GM19238 (cell line): ENCODE data around the gene FRMPD4.
A peak's percentile ranks its signal among the peaks of the same experiment; 100 is the strongest.
"Not testable (repeated sequence)": the region's sequence is repeated elsewhere in the genome, so short reads cannot be mapped to it uniquely, and the experiment has no call there.

Source experiments
- DNase-seq: peaks from one replicate; pipeline ENCODE4 v3.0.0; 2011; ENCODE audit warnings: low spot score; ENCODE audit not compliant: insufficient read length

FRMPD4 gene

DNA sequence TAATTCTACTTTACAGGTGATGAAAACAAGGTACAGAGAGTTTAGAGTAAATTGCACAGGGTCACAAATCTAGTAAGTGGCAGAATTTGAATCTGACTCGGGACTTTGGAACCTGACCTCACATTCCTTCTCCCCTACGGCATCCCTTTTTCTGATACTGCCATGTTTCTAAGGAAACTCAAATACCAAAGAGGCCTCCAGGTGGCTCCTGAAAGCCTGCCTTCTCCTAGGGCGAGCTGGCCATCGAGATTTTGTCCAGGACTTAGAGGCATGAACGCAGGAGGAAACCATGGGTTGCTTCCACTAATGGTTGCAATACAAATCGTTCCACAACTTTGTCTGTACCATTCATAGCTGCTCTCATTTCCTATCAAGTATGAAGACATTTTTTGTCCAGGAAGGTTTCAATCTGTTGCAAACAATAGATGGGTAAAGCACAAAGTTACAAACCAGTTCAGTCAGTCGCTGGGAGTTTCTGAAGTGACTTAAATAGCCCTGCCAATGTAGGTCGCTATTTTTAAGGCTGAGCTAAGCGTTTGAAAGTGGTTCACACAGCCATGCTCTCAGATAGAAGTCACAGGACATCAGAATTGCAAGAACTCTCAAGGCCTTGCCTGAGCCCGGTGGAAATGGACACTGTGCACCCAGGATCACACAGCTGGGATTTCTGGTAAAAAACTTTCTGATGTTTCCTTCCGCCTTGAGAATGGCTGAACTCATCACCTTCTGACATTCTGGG, 356.3 kb downstream of the FRMPD4 start:
- no peak for DNase-seq

DNA sequence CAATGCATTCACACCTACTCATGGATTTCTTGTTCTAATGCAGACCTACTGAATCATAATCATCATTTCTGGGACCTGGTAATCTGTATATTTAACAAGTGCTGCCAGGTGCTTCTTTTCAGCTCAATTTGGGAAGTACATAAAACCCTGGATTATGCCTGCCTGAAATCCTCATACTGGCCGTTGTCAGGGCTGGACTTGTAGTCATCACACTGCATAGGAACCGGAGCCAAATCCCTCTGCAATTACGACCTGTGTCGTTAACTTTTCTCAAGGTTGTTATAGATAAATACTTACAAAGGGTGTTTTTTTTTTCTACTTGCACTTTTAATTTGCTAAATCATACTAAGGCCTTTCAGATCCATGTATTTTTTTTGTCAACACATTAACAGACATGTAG, 358.1 kb downstream of the FRMPD4 start:
- DNase-seq: no peak

DNA sequence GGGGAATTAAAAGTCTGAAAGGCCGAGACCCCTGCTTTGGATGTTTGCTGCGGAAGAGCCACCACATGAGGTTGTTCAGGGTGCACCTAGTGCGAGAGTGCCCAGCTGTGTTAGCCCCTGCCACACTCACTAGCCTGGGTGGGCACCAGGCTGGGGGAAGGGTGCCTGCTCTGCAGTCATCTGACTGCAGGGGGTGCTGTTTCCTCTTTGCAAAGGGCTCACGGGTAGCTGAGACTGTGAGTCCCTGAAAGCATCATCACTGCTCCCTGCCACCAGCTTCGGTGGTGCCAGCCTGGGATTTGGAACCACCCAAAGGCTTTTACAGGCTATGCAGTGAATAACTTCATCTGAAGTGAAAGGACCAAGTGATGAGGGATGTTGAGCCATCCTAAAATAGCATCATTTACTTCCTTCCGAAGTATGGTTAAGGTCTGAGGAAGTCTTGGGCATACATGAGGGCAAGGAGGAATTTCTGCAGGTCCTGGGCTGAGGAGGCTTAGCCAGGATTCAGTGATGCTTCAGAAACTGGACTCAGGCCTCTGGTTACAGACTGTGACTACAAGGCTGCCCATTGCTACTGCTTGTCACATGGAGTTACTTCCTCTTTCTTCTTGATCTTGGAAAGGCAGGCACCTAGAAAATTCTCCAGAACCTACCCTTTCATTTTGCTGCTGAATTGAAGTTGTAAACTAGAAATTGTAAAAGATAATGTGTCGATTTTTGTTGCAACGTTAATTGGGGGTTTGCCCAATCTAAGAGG, 359.7 kb downstream of the FRMPD4 start:
- DNase-seq: peak; percentile 13

GRCh38 chrX:12505127-12505526, 366.9 kb downstream of the FRMPD4 start:
- no peak for DNase-seq

GRCh38 chrX:12515384-12515783, 377.1 kb downstream of the FRMPD4 start:
- DNase-seq: not testable (repeated sequence)

DNA sequence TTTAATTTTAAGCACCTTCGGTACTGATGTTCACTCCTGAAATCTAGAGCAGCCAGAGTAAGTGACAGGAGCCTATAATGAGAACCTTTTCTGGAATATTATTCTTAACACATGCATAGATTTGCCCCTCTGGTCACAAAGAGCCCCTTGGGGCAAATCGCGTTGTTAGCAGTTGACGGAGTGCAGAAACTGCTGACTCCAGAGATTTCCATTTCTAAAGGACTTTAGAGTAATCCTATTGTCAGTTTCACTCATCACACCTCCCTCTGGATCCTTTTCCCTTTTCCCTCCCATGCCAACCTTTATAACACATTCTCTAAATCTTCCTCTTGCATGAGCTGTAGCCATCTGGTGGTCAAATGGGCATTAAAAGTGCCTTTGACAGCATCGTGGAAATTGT, 388.0 kb downstream of the FRMPD4 start:
- no peak for DNase-seq

DNA sequence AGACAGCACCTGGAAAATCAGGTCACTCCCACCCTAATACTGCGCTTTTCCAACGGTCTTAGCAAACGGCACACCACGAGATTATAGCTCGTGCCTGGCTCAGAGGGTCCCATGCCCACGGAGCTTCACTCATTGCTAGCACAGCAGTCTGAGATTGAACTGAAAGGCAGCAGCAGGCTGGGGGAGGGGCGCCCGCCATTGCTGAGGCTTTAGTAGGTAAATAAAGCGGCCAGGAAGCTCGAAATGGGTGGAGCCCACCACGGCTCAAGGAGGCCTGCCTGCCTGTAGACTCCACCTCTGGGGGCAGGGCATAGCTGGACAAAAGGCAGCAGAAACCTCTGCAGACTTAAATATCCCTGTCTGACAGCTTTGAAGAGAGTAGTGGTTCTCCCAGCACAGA, 399.8 kb downstream of the FRMPD4 start:
- DNase-seq: not testable (repeated sequence)

- DNase-seq: not testable (repeated sequence)
These were observed 404.0 kb downstream of the FRMPD4 start for GRCh38 chrX:12542251-12542650.

DNA sequence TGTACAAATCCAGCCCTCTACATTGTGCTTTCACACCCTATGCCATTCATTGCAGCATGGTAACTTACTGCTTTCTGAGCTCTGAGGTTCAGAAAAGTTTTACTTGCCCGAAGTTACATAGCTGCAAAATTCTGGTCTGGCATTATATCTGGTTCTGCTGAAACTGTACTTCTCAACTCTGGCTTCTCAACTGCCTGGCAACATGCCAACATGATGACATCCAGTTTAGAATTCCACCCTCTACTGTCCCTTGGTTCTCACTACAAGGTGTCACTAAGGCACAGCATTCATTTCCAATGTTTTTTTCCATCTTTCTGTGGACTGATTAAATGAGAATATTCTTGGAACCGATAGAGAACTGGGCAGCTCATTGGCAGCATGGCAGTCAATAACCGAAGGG, 410.1 kb downstream of the FRMPD4 start:
- no peak for DNase-seq

DNA sequence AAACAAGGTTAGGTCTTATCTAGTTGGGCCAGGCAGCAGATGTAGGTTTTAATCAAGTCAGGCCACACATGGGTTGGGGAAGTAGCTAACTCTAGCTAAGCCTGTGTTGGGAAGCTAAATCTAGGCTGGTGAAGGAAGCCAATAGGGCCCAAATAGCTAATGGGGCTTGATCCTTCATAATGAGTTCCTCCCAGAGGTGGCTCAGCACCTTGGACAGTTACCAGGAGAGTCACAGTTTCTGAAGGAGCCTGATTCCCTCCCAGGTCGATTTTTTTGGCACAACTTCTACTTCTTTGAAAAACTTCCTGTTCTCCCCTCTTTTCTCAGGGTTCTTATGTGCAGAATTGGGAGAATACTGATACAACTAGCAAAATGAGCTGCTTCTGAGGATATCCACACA, 410.5 kb downstream of the FRMPD4 start:
- peak; percentile 2 for DNase-seq

DNA sequence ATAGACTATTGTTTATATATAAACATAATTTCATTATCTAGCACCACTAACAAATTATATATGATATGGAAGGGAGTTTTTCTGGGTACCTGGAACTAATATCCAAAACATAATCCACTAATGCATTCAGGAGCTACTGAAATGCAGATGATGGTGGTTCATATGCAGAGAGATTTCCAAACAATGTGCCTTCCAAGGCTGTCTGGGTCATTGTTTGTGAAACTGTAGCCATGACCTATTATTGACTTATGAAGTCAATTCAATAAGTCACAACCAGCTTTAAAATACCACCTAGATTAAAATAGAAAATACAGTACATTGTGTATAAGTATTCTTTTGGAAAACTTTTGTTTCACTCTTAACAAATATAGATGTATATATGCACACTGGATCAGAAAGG, 415.9 kb downstream of the FRMPD4 start:
- no peak for DNase-seq

DNA sequence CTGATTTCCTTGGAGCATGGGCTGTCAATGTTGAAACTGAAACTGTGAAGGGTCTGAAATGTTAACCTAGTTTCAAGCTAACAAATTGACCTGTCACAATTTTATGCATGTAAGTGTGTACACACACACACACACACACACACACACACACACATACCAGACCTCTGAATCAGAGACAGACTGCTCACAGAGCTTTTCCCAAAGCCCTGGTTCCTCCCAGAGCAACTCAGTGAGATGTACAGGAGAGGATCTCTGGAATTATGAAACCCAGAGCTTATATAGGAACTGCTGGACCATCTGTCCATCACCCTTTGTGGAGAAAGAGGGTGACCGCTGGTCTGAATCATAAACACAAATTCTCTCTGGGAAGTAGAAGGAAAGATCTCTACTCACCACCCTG, 424.8 kb downstream of the FRMPD4 start:
- no peak for DNase-seq

DNA sequence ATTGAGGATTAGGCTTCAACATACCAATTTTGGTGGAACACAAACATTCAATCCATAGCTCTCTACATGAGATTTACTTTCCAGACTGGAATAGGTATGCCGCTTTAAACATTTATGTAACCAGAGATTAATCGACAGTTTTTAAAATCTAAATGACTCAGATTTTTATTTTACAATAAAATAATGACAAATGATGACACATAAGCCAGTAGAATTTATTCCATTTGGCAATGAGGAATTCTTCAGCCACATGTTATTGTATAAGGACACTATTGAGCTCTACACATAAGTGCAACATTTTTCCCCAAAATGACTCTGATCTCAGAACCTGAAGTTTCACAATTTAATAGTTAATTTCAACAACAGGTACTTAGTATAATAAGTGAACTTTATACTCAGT, 425.9 kb downstream of the FRMPD4 start:
- DNase-seq: no peak

GRCh38 chrX:12567857-12568256, 429.6 kb downstream of the FRMPD4 start:
- no peak for DNase-seq

DNA sequence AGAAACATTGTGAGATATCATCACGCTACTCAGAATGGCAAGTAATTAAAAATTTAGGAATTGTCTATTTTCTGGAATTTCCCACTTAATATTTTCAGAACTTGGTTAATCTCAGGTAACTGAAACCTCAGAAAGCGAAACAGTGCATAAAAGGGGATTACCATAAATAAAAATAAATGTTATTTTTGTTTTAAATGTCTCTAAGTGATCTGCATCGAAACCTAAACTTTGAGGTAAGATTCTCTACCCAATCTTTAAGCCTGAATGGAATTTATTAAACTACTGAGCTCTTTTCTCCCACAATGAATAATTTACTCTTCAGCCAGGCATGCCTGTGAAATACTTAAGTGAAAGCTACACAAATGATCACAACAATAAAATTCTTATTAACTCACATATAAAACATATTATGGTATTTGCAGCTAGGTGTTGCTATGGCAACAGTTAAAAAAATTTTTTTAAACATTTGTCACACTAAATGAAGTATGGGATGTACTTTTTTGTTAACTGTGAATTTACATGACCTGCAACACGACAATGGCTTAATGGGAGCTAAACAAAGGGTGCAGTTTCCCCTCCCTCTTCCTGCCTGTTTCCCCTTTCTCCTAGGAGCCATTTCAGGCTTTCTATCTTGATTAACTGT, 432.7 kb downstream of the FRMPD4 start:
- DNase-seq: no peak

DNA sequence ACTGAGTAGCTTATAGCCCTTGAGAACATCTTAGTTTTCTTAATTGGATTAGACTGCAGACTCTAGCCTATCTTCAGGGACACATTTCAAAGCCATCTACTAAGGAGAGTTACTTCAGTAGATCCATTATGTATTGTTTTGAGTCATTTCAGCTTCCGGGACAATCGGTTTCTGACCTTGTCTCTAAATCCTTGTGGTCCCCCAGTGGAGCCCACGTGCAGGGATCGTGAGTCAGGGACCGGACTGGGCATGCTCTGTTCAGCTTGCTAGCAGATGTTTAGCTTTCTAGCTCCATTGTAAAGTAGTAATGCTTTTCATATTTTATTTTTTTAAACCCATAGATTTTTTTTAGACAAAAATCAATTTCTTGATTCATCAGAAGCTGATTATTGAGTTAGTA, 441.0 kb downstream of the FRMPD4 start:
- DNase-seq: no peak

- no peak for DNase-seq
These were observed 442.3 kb downstream of the FRMPD4 start for GRCh38 chrX:12580548-12580947.

- no peak for DNase-seq
These were observed 443.3 kb downstream of the FRMPD4 start for GRCh38 chrX:12581546-12581945.

DNA sequence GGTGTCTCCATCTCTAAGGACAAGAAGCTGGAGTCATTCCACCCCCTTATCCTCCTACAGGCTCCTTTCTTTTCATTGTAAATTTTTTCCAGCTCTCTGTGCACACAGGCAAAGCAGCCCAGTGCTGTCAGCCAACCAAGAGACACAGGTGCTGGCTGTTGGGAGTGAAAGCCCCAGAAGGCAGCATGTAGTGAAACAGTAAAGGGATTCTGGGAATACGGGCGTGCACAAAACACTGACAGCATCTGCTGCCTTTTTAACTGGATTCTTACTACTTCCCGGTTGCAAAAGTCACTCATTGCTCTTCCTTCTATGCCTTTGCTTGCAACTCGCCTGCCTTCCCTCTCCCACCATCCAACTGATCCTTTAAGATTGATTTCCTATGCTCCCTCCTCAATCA, 444.4 kb downstream of the FRMPD4 start:
- no peak for DNase-seq

- no peak for DNase-seq
These were observed 445.3 kb downstream of the FRMPD4 start for GRCh38 chrX:12583543-12583942.

DNA sequence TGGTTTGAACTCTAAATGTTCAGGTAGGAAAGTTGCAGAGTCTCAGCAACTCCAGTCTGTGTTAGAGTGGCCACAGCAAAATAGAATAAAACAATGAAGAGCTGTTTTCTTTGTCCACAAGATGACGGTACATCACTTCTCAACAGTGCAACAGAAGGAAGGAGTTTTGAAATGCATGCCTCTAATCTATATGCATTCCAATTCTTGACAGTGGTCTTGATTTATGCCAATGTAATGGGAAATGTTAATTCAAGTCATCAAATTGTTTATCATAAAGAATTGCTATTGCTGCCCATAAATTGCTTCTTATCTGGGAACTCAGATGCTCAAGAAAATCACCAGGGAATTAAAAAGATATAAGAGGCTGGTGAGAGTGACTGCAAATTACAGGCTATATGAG, 457.4 kb downstream of the FRMPD4 start:
- DNase-seq: no peak

DNA sequence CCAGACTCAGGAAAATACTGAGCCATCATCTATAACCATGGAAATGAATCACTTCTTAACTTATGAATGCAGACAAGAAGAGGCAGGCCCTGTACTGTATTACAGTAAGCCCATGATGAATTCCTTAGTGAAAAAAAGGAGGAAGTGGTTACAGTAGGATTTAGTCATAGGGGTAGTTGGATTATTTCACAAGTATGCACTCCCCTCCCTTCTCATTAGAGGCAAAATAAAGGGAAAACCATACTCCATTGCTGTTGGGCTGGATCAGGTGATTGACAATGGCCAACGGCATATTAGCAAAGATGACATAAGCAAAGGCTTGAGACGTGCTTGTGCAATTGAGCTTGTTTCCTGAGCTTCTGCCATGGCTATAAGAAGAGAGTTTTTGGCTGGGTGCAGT, 471.8 kb downstream of the FRMPD4 start:
- DNase-seq: no peak

GRCh38 chrX:12611471-12611870, 473.2 kb downstream of the FRMPD4 start:
- DNase-seq: no peak
